GM18507 (cell line): ENCODE results near the gene NDUFA3.

Source experiments
- DNase-seq: peaks from one replicate; pipeline ENCODE4 v3.0.0; 2011; ENCODE audit warnings: low read depth; ENCODE audit not compliant: insufficient read length; ENCODE audit errors: extremely low spot score
- FAIRE-seq: peaks from 2 replicates; lab custom pipeline; 2011; peaks lifted over from hg19 to GRCh38; lab: Jason Lieb, UNC

Gene NDUFA3

GRCh38 chr19:54136086-54136863 lies 33.6 kb downstream of the NDUFA3 start:
- FAIRE-seq (no peak), DNase-seq (no peak)

- FAIRE-seq (peak; percentile 100), DNase-seq (peak; percentile 91)
These were observed 34.4 kb downstream of the NDUFA3 start for GRCh38 chr19:54136864-54137698.

DNA sequence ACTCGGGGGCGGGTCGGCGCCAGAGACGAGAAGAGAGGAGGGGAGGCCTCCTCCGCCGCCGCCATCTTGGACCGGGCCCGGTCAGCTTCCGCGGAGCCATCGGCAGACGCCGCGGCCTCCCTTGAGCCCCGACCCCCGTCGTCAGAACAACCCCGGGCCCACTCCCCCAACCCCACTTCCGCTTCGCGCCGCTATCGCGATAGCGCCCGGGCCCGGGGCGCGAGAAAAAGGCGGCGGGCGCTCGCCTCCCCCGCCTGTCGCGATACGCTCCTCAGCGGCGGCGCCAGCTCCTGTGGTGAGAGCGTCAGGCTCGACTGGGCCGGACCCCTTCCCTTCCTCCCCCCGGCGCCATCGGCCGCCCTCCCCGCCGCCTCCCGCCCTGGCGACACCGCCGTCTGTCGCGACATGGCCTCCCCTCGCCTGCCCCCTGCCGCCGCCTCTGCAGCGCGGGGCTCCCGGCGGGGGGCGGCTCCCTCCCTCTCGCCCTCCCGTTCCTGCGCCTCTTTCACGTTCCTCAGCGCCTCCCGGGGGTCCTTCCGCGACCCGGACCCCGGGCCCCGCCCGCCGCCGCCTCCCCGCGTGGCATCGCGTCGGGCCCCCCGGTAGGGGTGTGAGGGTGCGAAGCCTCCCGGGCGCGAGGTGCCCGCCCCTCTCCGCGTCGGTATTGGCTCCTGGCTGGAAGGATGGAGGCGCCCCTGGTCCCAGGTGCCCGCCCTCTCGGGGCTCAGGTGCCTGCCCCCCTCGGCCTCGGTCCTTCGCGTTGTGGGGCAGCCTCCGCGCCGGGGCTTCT lies 35.2 kb downstream of the NDUFA3 start, which contains the start of gene CNOT3:
CNOT3 (plus strand) TSS at position 64 of the 790 bp plus-strand sequence. CDS start 5,217 bp downstream, outside the sequence.
- DNase-seq (no peak), FAIRE-seq (no peak)

DNA sequence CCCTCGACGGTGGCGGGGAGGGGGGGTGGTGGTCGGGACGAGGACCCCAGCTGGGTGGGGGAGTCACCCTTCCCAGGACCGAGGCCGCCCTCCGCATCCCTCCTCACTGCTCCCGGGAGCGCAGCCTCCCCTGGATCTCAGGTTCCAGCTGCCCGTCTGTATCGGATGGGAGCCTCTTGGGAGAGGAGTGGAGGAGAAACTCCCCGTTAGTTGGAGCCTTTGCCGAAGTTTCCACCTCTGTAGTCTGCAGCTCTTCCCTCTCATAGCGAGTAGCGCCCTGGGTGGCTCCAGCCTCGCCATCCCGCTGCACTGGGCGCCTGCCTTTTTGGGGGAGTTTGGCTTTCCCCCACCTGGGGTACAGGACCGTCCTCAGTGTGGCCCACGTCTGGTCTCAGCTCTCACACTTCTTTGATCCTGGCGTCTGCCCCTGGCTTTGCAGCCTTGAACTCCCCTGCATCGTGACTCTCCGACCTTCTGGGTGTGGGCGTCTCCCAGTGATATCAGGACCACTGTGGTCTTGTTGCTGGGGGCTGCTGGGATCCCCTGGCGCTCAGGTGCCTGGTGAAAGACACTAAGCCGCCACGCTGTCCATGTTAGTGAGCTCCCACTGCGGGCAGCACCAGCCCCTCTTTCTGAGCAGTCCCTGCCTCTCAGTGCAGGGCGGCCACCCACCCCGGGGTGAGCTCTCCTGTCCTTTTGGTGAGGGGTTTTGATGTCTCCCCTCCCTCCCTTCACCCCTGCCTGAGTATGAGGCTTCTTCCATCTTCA lies 36.0 kb downstream of the NDUFA3 start:
- FAIRE-seq = no peak
- DNase-seq = no peak

DNA sequence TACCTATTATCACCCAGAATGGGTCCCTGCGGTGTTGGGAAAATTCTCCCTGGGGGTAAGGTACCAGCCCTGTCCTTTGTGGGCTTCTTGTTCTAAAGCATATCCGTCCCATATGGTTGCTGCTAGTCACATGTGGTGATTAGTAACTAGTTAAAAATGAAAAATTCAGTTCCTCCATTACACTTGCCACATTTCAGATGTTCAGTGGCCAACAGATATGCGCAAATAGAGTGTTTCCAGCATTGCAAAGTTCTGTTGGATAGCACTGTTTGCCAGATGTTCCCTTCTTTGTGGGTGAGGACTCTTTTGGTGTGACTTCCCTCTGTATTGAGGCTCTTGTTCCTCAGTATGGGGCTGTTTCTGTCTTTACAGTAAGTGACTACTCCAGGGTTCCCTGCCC lies 38.7 kb downstream of the NDUFA3 start:
- DNase-seq (no peak), FAIRE-seq (no peak)

- FAIRE-seq = no peak
These were observed 39.6 kb downstream of the NDUFA3 start for GRCh38 chr19:54142166-54142780.

DNA sequence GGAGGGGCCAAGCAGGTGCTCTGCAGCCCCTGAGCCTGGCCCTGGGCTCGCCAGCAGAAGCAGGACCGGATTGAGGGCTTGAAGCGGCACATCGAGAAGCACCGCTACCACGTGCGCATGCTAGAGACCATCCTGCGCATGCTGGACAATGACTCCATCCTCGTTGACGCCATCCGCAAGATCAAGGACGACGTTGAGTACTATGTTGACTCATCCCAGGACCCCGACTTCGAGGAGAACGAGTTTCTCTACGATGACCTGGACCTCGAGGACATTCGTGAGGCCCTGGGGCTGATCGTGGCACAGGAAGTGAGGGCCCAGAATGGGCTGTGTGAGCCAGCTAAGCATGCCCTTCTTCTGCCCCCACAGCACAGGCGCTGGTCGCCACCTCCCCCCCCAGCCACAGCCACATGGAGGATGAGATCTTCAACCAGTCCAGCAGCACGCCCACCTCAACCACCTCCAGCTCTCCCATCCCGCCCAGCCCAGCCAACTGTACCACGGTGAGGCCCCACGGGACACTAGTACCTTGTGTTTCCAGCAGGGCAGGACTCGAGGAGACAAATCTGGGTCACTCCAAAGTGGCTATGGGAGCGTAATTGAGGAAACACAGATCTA lies 43.0 kb downstream of the NDUFA3 start:
- FAIRE-seq (no peak), DNase-seq (no peak)

More at GRCh38 chr19:54142166-54142780, 39.6 kb downstream of the NDUFA3 start:
- DNase-seq = no peak

DNA sequence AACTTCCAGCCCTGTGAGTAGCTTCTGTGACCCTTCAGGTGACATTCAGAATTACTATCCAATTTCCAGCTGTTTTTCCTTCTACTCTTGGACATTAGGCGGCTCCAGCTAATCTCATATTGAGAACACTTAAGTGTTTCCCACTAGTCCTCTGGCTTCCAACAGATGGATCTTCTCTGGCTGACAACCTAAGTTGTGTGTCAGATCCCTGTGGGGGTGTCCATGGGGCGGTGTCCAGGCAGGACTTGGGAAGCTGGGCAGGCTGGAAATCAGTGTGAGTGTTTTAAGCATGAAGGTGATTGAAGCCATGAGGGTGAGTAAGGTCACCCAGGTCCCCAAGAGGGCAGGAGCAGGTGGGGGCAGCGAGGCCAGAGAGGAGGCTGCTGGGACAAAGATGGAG lies 45.0 kb downstream of the NDUFA3 start:
- DNase-seq = no peak
- FAIRE-seq = no peak

DNA sequence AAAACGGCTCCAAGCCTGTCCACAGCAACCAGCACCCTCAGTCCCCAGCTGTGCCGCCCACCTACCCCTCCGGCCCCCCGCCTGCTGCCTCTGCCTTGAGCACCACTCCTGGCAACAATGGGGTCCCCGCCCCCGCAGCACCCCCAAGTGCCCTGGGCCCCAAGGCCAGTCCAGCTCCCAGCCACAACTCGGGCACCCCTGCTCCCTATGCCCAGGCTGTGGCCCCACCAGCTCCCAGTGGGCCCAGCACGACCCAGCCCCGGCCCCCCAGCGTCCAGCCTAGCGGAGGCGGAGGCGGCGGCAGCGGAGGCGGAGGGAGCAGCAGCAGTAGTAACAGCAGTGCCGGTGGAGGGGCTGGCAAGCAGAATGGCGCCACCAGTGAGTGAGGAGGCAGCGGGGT lies 45.5 kb downstream of the NDUFA3 start:
- no peak for FAIRE-seq

GRCh38 chr19:54149021-54149812 lies 46.6 kb downstream of the NDUFA3 start:
- FAIRE-seq = no peak
- DNase-seq = no peak

More for the DNA sequence above, 45.5 kb downstream of the NDUFA3 start:
- no peak for DNase-seq

- FAIRE-seq (no peak), DNase-seq (no peak)
These were observed 48.8 kb downstream of the NDUFA3 start for GRCh38 chr19:54151362-54152035.

DNA sequence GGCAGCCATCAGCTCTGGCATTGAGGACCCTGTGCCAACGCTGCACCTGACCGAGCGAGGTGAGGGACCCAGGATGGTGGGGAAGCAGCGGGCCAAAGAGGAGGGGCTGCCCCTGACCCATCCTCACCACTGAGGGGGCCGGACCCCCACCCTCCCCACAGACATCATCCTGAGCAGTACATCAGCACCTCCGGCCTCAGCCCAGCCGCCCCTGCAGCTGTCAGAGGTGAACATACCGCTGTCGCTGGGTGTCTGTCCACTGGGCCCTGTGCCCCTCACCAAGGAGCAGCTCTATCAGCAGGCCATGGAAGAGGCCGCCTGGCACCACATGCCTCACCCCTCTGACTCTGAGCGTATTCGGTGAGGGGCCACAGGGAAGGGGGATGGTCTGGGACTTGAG lies 49.6 kb downstream of the NDUFA3 start:
- FAIRE-seq (no peak), DNase-seq (no peak)

- DNase-seq (no peak), FAIRE-seq (no peak)
These were observed 50.3 kb downstream of the NDUFA3 start for GRCh38 chr19:54152878-54153524.

- FAIRE-seq (no peak), DNase-seq (no peak)
These were observed 51.2 kb downstream of the NDUFA3 start for GRCh38 chr19:54153731-54154326.

- DNase-seq (no peak), FAIRE-seq (no peak)
These were observed 52.1 kb downstream of the NDUFA3 start for GRCh38 chr19:54154603-54155345.

- no peak for DNase-seq
- no peak for FAIRE-seq
These were observed 53.0 kb downstream of the NDUFA3 start for GRCh38 chr19:54155694-54156093.
